HepG2 (cell line): ENCODE results near the gene ZNF606.

Source experiments
- CBX2 ChIP-seq, 2 experiments: fragments of 200-600 bp in 1 of 2; sonication (generic); formaldehyde crosslinking in 1 of 2; IDR thresholded peaks; 2 replicates each; pipeline versions ENCODE4 v1.7.0 to v1.8.1; 2018 to 2022; ENCODE audit warnings: low read depth in 2 of 2, low read length in 1 of 2, mild to moderate bottlenecking in 1 of 2, missing genetic modification reagents in 1 of 2
- POLR2A ChIP-seq, 2 experiments: IDR thresholded peaks; 2 replicates each; pipeline ENCODE4 v1.6.1; 2011; ENCODE audit warnings: low read depth in 2 of 2, low read length in 2 of 2, mild to moderate bottlenecking in 1 of 2, moderate library complexity in 1 of 2; ENCODE audit not compliant: insufficient read depth in 1 of 2
- POLR2AphosphoS5 ChIP-seq: IDR thresholded peaks from 2 replicates; pipeline ENCODE4 v1.6.1; 2012; ENCODE audit warnings: low read depth, low read length
- ZNF33A ChIP-seq: sonication (generic); formaldehyde crosslinking; IDR thresholded peaks from 2 replicates; pipeline ENCODE4 v1.5.1; 2020; ENCODE audit warnings: missing genetic modification reagents, mild to moderate bottlenecking, moderate library complexity, borderline replicate concordance
- ZNF441 ChIP-seq: sonication (generic); formaldehyde crosslinking; IDR thresholded peaks from 2 replicates; pipeline ENCODE4 v1.7.0; 2021; ENCODE audit warnings: missing genetic modification reagents, borderline replicate concordance
- ZNF746 ChIP-seq: sonication (generic); formaldehyde crosslinking; IDR thresholded peaks from 2 replicates; pipeline ENCODE4 v1.8.0; 2022; ENCODE audit warnings: mild to moderate bottlenecking, missing genetic modification reagents
- ZNF780A ChIP-seq: sonication (generic); formaldehyde crosslinking; IDR thresholded peaks from 2 replicates; pipeline ENCODE4 v1.8.0; 2022; ENCODE audit warnings: mild to moderate bottlenecking, missing genetic modification reagents, moderate library complexity
- TF ChIP-seq, protein P1 (sequence below): sonication (generic); formaldehyde crosslinking; IDR thresholded peaks from 2 replicates; pipeline ENCODE4 v1.4.0; 2020; ENCODE audit warnings: missing genetic modification reagents
- TF ChIP-seq, protein P2 (sequence below): sonication (generic); formaldehyde crosslinking; IDR thresholded peaks from 2 replicates; pipeline ENCODE4 v1.5.0; 2020; ENCODE audit warnings: mild to moderate bottlenecking, missing genetic modification reagents, moderate library complexity

DNA sequence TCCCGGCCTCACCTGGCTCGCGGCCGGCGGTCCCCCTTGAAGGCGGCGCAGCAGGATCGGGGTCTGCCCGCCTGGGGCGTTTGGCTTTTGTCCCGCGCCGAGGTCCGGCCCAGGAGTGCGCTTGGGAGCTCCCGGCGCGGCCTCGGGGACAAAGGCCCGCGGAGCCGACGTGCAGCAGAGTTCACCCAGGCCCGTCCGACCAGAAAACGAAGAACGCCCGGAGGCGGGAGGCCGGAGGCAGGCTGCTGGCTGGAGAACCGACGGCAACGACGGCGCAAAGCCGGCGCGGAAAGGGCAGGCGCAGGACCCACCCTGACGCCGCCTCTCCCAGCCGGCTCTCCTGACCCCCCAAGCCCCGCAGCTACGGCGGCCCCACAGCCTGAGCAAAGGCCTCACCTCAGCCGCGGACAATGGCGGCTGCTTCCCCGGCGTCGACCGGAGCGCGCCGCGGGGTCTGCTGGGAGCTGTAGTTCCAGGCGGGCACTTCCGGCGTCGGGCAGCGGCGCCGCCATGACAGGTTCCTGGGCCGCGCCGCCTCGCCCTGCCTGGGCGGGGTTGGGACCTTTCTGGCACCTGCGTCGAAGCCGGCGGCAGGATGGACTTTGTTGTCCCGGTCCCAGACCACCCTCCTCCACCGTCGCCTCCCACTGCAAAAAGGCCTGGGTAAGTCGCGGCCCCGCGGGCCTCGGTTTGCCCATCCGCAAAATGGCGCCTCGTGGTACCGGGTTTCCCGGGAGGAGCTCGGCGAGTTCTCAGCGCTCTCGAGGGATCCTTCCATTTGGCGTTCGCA lies at the start of gene ZNF606:
- TF ChIP-seq CBX2 (IDR thresholded peaks at IDR 0.05; ENCODE audit: low read depth, low read length), result no peak
- no peak for TF ChIP-seq CBX2 (CRISPR knock-in tag; IDR thresholded peaks at IDR 0.05; ENCODE audit: low read depth)
- TF ChIP-seq ZNF780A (CRISPR knock-in tag), result no peak
- peak; percentile 81; the same call in 1 of the 2 replicates for TF ChIP-seq ZNF441 (CRISPR knock-in tag)
- no peak for TF ChIP-seq ZNF33A (CRISPR knock-in tag)
- peak in 1 of 2 experiments; percentile 74; a peak in 2 of 4 replicates for TF ChIP-seq POLR2A (IDR thresholded peaks at IDR 0.05; ENCODE audit: insufficient read depth in 1 of 2, low read depth in 2 of 2, low read length in 2 of 2)
- TF ChIP-seq, protein P1, sequence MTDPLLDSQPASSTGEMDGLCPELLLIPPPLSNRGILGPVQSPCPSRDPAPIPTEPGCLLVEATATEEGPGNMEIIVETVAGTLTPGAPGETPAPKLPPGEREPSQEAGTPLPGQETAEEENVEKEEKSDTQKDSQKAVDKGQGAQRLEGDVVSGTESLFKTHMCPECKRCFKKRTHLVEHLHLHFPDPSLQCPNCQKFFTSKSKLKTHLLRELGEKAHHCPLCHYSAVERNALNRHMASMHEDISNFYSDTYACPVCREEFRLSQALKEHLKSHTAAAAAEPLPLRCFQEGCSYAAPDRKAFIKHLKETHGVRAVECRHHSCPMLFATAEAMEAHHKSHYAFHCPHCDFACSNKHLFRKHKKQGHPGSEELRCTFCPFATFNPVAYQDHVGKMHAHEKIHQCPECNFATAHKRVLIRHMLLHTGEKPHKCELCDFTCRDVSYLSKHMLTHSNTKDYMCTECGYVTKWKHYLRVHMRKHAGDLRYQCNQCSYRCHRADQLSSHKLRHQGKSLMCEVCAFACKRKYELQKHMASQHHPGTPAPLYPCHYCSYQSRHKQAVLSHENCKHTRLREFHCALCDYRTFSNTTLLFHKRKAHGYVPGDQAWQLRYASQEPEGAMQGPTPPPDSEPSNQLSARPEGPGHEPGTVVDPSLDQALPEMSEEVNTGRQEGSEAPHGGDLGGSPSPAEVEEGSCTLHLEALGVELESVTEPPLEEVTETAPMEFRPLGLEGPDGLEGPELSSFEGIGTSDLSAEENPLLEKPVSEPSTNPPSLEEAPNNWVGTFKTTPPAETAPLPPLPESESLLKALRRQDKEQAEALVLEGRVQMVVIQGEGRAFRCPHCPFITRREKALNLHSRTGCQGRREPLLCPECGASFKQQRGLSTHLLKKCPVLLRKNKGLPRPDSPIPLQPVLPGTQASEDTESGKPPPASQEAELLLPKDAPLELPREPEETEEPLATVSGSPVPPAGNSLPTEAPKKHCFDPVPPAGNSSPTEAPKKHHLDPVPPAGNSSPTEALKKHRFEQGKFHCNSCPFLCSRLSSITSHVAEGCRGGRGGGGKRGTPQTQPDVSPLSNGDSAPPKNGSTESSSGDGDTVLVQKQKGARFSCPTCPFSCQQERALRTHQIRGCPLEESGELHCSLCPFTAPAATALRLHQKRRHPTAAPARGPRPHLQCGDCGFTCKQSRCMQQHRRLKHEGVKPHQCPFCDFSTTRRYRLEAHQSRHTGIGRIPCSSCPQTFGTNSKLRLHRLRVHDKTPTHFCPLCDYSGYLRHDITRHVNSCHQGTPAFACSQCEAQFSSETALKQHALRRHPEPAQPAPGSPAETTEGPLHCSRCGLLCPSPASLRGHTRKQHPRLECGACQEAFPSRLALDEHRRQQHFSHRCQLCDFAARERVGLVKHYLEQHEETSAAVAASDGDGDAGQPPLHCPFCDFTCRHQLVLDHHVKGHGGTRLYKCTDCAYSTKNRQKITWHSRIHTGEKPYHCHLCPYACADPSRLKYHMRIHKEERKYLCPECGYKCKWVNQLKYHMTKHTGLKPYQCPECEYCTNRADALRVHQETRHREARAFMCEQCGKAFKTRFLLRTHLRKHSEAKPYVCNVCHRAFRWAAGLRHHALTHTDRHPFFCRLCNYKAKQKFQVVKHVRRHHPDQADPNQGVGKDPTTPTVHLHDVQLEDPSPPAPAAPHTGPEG (CRISPR knock-in tag), result peak; percentile 37; the same call in 1 of the 2 replicates
- peak; percentile 18; the same call in 1 of the 2 replicates for TF ChIP-seq ZNF746 (CRISPR knock-in tag)
- TF ChIP-seq POLR2AphosphoS5, result peak; percentile 75
- TF ChIP-seq, protein P2, sequence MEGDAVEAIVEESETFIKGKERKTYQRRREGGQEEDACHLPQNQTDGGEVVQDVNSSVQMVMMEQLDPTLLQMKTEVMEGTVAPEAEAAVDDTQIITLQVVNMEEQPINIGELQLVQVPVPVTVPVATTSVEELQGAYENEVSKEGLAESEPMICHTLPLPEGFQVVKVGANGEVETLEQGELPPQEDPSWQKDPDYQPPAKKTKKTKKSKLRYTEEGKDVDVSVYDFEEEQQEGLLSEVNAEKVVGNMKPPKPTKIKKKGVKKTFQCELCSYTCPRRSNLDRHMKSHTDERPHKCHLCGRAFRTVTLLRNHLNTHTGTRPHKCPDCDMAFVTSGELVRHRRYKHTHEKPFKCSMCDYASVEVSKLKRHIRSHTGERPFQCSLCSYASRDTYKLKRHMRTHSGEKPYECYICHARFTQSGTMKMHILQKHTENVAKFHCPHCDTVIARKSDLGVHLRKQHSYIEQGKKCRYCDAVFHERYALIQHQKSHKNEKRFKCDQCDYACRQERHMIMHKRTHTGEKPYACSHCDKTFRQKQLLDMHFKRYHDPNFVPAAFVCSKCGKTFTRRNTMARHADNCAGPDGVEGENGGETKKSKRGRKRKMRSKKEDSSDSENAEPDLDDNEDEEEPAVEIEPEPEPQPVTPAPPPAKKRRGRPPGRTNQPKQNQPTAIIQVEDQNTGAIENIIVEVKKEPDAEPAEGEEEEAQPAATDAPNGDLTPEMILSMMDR, result peak; percentile 25
